ENCODE data around the gene AHDC1. TPM values are rescaled to one million over a fixed set of nuclear protein-coding genes. Genes with fewer than 3 reads are reported as not detected.
A peak's percentile ranks its signal among the peaks of the same experiment; 100 is the strongest.

AHDC1 gene
- total and polyA plus RNA-seq, 2 of the 13 experiments (the other 11 are each of a cell fraction or from before 2014, with no cell fraction given) = 1.0 to 2.7 TPM

GRCh38 chr1:27607239-27607804, 3.4 kb upstream of the AHDC1 start (continued):
- TF ChIP-seq SNAPC4 (CRISPR knock-in tag; IDR thresholded peaks at IDR 0.05) (no peak), TFE3 (CRISPR knock-in tag; IDR thresholded peaks at IDR 0.05) (peak; percentile 36; the same call in 1 of the 2 replicates), ZNF274 (CRISPR knock-in tag; IDR thresholded peaks at IDR 0.05) (peak; percentile 90), SRY (CRISPR knock-in tag; IDR thresholded peaks at IDR 0.05) (peak; percentile 69; the same call in 1 of the 2 replicates), NCOR1 (IDR thresholded peaks at IDR 0.05; ENCODE audit: borderline replicate concordance, low read length) (peak; percentile 89; the same call in 1 of the 2 replicates), YY1 (IDR thresholded peaks at IDR 0.05; ENCODE audit: insufficient read depth, insufficient replicate concordance, low read depth, low read length) (peak; percentile 42), MTERF4 (CRISPR knock-in tag; IDR thresholded peaks at IDR 0.05) (peak; percentile 79; the same call in 1 of the 2 replicates), ZBTB25 (CRISPR knock-in tag; IDR thresholded peaks at IDR 0.05) (peak; percentile 42), ZNF354B (CRISPR knock-in tag; IDR thresholded peaks at IDR 0.05) (no peak), ZNF253 (CRISPR knock-in tag; IDR thresholded peaks at IDR 0.05; ENCODE audit: borderline replicate concordance) (no peak), RERE (CRISPR knock-in tag; IDR thresholded peaks at IDR 0.05; ENCODE audit: low read depth) (peak; percentile 92), ZSCAN30 (CRISPR knock-in tag; IDR thresholded peaks at IDR 0.05) (no peak), KDM4B (CRISPR knock-in tag; IDR thresholded peaks at IDR 0.05) (0 out of 2 replicates have a peak, but pooled peaks have one; percentile 50)

All from HepG2 (cell line).